Colonic mucosa (tissue), 4 donors: ENCODE measurements around the gene SUSD1. TPM values are rescaled to one million over a fixed set of nuclear protein-coding genes. Genes with fewer than 3 reads are reported as not detected.

ENCODE experiments used
- DNase-seq: peaks from one replicate; pipeline ENCODE4 v3.0.0-alpha.2; 2020
- H3K27ac ChIP-seq: fragments of 200-600 bp; one replicate; pipeline ENCODE4 v1.8.0; 2021
- H3K27me3 ChIP-seq: fragments of 200-600 bp; one replicate; pipeline ENCODE4 v1.8.0; 2021
- H3K36me3 ChIP-seq: fragments of 200-600 bp; one replicate; pipeline ENCODE4 v1.8.0; 2021
- H3K4me1 ChIP-seq: fragments of 200-600 bp; one replicate; pipeline ENCODE4 v1.8.0; 2021; ENCODE audit warnings: mild to moderate bottlenecking
- H3K4me3 ChIP-seq: fragments of 200-600 bp; one replicate; pipeline ENCODE4 v1.8.0; 2021
- H3K9ac ChIP-seq, 2 donors: one replicate each; pipeline ENCODE4 v1.7.0; 2013; ENCODE audit warnings: control low read depth in 2 of 2, low read depth in 2 of 2, low read length in 2 of 2
- H3K9me3 ChIP-seq: fragments of 200-600 bp; one replicate; pipeline ENCODE4 v1.8.0; 2021
- intact Hi-C: fragments of 100-400 bp; cut with DNase I; formaldehyde crosslinking; loops from one replicate; pipeline ENCODE4 v1.14.1; 2022
- total RNA-seq, 2 donors: library from RNA; stranded (reverse); fragmentation: NEBNext Ultra II Directional in 1 of 2; extraction: Animal tissue kit (Norgen Biotek cat#: 25700) in 1 of 2; gene quantifications; one replicate each; pipeline ENCODE4 v1.2.1, GENCODE V29; 2021
- TF ChIP-seq, protein P1 (sequence below): fragments of 200-600 bp; IDR thresholded peaks from one replicate; pipeline ENCODE4 v1.8.0; 2022; ENCODE audit warnings: antibody characterized with exemption, mild to moderate bottlenecking
- donor health status: healthy.
- donor health status: DM: no; HTN: no; CAD: no.
- donor health status: DM: no; HTN: no; CAD: no.

The SUSD1 gene
- total RNA-seq, 2 donors from 2014 or later = 23.3 to 25.1 TPM

DNA sequence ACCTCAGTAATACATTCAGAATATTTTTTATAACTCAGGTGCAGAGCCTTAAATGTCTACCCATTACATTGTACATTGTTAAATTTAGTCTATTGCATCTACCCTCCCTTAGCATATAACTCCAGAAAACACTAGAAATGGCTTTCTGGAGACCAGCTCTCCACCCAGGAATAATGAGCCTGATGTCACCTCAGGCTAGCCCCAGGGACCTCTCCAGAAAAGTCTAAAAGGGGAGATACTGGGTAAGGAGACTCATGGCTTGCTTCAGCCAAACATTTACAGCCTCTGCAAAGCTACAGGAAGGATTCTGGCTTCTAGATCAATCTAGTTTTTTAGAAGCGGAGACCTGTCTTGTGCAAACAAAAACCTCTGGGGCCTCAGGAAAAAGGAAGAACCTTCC is 13.8 kb upstream of the SUSD1 start:
- Histone ChIP-seq H3K9me3 (no peaks in the 10 kb centered on the region), H3K4me3 (no peak overlapping the region), H3K36me3 (no peaks in the 10 kb centered on the region), H3K27ac (no peak overlapping the region), H3K9ac (no peak overlapping the region), H3K4me1 (no peaks in the 10 kb centered on the region), H3K27me3 (no peaks in the 10 kb centered on the region)
- no peak for DNase-seq
- TF ChIP-seq, protein P1, sequence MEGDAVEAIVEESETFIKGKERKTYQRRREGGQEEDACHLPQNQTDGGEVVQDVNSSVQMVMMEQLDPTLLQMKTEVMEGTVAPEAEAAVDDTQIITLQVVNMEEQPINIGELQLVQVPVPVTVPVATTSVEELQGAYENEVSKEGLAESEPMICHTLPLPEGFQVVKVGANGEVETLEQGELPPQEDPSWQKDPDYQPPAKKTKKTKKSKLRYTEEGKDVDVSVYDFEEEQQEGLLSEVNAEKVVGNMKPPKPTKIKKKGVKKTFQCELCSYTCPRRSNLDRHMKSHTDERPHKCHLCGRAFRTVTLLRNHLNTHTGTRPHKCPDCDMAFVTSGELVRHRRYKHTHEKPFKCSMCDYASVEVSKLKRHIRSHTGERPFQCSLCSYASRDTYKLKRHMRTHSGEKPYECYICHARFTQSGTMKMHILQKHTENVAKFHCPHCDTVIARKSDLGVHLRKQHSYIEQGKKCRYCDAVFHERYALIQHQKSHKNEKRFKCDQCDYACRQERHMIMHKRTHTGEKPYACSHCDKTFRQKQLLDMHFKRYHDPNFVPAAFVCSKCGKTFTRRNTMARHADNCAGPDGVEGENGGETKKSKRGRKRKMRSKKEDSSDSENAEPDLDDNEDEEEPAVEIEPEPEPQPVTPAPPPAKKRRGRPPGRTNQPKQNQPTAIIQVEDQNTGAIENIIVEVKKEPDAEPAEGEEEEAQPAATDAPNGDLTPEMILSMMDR = no peak
- intact Hi-C loops = no loop called here

DNA sequence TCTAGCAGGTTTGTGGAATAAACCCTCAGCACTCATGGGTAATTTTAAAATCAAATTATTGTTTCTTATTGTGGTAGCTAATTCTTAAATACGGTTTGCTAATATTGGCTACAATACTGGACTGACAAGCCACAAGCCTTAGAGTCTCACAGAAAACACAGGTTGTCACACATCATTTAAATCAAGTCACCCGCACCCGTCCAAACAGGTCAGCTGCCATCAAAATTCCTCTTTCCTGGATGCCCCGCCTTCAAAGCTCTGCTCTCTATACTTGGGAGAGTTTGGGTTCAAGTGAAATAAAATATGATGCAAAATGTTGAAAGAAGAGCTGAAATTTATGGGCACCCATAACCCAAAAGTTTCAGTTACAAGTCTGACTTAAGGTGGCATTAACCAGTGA is 12.3 kb upstream of the SUSD1 start:
- Histone ChIP-seq H3K9ac (no peak overlapping the region), H3K4me3 (no peak overlapping the region), H3K4me1 (no peaks in the 10 kb centered on the region), H3K9me3 (no peaks in the 10 kb centered on the region), H3K27me3 (no peaks in the 10 kb centered on the region), H3K27ac (no peak overlapping the region), H3K36me3 (no peaks in the 10 kb centered on the region)
- TF ChIP-seq, protein P1 = no peak
- no peak for DNase-seq
- intact Hi-C loops = no loop called here

DNA sequence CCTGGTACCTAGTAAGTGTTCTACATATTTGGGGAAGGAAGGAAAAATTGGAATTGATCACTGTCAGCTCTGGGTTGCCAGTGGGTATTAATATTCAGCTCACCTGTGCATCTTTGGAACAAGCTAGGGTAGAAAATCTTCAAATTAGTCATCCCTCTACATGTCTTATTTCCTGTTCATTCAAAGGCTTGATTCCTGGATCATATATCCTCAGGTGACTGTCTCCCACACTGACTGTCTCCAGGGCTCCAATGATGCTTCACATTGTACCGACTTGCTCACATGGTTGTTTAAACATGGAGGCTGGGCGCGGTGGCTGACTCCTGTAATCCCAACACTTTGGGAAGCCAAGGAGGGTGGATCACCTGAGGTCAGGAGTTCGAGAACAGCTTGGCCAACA is 11.6 kb upstream of the SUSD1 start:
- intact Hi-C loops = no loop called here
- Histone ChIP-seq H3K36me3 (no peaks in the 10 kb centered on the region), H3K27ac (no peak overlapping the region), H3K4me1 (no peaks in the 10 kb centered on the region), H3K9me3 (no peaks in the 10 kb centered on the region), H3K4me3 (no peak overlapping the region), H3K9ac (no peak overlapping the region), H3K27me3 (no peaks in the 10 kb centered on the region)
- TF ChIP-seq, protein P1 = no peak
- no peak for DNase-seq

DNA sequence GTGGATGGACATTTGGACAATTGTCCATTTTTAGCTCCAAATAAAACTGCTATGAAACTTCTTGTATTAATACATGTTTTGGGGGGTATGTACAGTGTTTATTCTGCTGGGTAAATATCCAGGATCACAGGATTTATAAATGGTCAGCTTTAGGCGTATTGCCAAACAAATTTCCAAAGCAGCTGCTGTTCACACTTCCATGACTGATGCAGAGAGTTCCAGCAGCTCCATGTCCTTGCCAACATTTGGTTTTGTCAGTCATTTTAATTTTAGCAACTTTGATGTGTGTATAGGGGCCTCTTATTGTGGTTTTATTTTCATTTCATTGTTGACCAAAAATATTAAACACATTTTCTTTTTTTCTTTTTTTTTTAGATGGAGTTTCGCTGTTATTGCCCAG is 9.8 kb upstream of the SUSD1 start:
- no peaks in the 10 kb centered on the region for H3K4me1 ChIP-seq
- no peak overlapping the region for H3K27ac ChIP-seq
- H3K9ac ChIP-seq = no peak overlapping the region
- H3K36me3 ChIP-seq = no peaks in the 10 kb centered on the region
- no peaks in the 10 kb centered on the region for H3K9me3 ChIP-seq
- no peak for DNase-seq
- H3K4me3 ChIP-seq = no peak overlapping the region
- TF ChIP-seq, protein P1 = no peak
- intact Hi-C loops = no loop called here
- H3K27me3 ChIP-seq = no peaks in the 10 kb centered on the region

DNA sequence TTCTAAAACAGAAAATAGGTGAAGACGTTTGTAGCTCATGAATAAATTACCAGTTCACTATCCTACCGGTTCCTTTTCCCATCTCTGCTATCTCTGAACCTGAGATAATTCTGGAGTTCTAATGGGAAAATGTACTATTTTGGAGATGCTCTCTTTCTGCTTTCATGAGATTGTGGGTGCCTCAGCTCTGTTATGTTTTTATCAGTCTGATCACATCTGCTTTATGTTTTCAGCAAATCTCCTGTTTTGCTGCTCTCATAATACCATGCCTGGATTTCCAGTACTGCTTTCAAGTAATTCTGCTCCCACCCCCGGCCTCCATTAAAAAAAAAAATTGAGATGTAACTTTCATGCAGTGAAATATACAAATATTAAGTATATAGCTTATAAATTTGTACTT is 9.1 kb upstream of the SUSD1 start:
- H3K9me3 ChIP-seq = no peaks in the 10 kb centered on the region
- TF ChIP-seq, protein P1 = no peak
- no peaks in the 10 kb centered on the region for H3K4me1 ChIP-seq
- no peaks in the 10 kb centered on the region for H3K27me3 ChIP-seq
- H3K9ac ChIP-seq = no peak overlapping the region
- H3K27ac ChIP-seq = no peak overlapping the region
- intact Hi-C loops = no loop called here
- H3K4me3 ChIP-seq = no peak overlapping the region
- DNase-seq = no peak
- H3K36me3 ChIP-seq = no peaks in the 10 kb centered on the region

DNA sequence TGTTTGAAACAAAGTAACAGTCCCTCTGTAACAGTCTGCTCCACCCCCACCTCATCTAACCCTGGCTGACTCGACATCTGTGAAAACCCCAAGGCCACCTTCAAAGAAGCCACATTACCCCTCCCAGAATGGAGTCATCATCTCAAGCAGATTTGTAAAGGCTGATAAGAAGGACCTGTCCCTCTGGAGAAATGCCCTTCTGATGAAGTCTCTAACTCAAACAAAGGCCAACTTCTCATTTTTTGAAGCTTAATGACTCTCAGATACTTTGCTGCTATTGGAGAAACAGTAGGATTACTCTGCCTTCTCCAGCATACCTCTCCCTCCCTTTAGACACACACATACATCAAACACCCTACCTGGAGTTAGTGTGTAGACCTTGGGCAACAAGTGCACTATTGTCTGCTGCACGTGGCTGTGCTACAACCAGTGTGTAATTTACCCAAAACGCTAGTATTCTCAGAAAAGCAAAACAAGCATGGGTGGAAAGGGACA is 5.3 kb upstream of the SUSD1 start:
- Histone ChIP-seq H3K4me3 (no peak overlapping the region), H3K27ac (no peak overlapping the region), H3K27me3 (no peaks in the 10 kb centered on the region), H3K4me1 (peaks cover 5% of the 10 kb centered on the region), H3K9ac (no peak overlapping the region), H3K36me3 (no peaks in the 10 kb centered on the region), H3K9me3 (no peaks in the 10 kb centered on the region)
- no peak for DNase-seq
- TF ChIP-seq, protein P1 = no peak
- intact Hi-C loops = no loop called here
